ENCODE results near the gene ZNF772.
"Not testable (repeated sequence)": the region's sequence is repeated elsewhere in the genome, so short reads cannot be mapped to it uniquely, and the experiment has no call there.

Gene ZNF772

DNA sequence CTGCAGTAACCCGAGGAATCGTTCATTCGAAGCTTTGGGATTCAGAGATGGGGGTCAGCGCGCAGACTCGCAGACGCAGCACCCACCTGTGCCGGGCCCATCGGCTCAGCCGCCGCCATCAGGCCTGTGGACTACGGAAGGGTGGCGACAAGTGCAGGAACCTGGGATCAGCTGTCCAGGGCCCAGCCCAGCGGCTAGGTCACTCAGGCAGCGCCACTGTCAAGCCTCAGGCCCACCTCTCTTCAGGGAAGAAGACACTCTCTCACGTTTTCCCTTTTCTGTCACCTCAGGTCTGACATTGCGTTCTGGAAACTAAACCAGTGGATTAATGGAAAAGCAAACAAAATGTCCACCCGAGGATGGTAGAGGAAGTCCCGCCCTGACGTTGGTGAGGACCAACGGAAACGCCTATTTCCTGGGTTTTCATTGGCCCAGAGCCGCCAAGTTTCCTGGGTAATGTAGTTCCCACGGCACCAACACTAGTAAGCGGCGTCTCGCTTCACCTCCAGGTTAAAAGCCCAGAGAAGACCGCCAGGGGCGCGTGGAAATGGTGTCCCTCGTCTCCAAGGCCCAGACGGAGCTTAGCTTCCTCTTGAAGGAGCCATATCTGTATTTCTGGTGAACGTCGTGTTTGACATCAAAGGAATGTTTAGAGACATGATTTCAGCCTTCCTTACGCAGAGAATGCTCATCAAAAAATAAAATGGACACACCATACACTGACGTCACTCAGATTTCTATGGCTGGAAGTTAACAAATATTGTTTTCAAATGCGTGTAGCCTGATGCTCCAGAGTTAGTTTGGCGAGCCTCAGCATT is at the start of gene ZNF772:
Gene ZNF772, minus strand, starts transcription at position 376 of the 818 bp plus-strand sequence. Its CDS starts 257 bp downstream, at position 119.
- peaks cover 23% of the 10 kb centered on the region for H3K4me1 Mint-ChIP-seq
- ATAC-seq (replicated peaks; ENCODE audit: extremely low read depth, poor library complexity, severe bottlenecking) (peak; percentile 100), DNase-seq (ENCODE audit: low spot score in 2 of 2) (peak; percentile 55 to 88)
- no peaks in the 10 kb centered on the region for H3K27me3 Mint-ChIP-seq
- H3K27ac Mint-ChIP-seq (ENCODE audit: low read depth) = peak within 1 kb of the TSS; percentile 84
- H3K4me3 Mint-ChIP-seq = peak within 1 kb of the TSS; percentile 78
- H3K36me3 Mint-ChIP-seq (ENCODE audit: insufficient read depth) = peaks cover 11% of the 10 kb centered on the region
- H3K9me3 Mint-ChIP-seq = peaks cover 37% of the 10 kb centered on the region

DNA sequence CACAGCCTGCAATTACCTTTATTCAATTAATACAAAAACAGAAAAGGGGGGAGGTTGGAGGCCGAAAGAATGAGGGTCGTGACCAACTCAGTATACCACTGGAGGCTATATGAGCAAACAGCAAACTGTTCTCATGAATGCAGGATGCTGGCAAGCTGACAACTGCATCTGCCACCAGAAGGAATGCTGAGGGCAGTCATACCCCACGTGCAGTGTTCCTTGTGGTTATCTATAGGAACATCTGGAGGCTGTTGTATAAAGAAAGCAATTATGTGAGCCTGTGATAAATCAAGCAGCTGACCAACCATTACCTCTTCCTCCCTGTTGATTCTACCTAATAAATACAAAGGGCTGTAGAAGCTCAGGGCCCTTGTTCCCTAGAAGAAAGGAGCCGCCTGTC is 40.7 kb upstream of the ZNF772 start:
- ATAC-seq (replicated peaks; ENCODE audit: extremely low read depth, poor library complexity, severe bottlenecking); H3K4me1 Mint-ChIP-seq; H3K27me3 Mint-ChIP-seq; H3K27ac Mint-ChIP-seq (ENCODE audit: low read depth); H3K36me3 Mint-ChIP-seq (ENCODE audit: insufficient read depth); H3K4me3 Mint-ChIP-seq; DNase-seq (ENCODE audit: low spot score in 2 of 2): not testable (repeated sequence)
- peaks cover 33% of the 10 kb centered on the region for H3K9me3 Mint-ChIP-seq

DNA sequence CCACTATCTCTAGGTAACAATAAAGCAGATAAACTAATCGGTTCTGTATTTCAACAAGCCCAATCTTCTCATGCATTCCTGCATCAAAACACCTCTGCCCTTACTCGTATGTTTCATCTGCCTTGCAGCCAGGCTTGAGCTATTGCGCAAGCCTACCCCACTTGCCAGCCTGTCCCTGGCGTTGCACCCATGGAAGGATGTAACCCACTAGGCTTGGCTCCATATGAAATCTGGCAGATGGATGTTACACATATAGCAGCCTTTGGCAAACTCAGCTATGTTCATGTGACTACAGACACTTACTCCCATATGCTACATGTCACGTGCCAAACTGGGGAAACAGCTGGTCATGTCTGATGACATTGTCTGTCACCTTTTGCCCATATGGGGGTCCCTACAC is 37.9 kb upstream of the ZNF772 start:
- no peak for ATAC-seq (replicated peaks; ENCODE audit: extremely low read depth, poor library complexity, severe bottlenecking)
- Mint-ChIP-seq H3K4me1 (no peaks in the 10 kb centered on the region), H3K27ac (ENCODE audit: low read depth) (no peak overlapping the region), H3K36me3 (ENCODE audit: insufficient read depth) (peaks cover 7% of the 10 kb centered on the region), H3K4me3 (no peak overlapping the region), H3K27me3 (no peaks in the 10 kb centered on the region), H3K9me3 (peaks cover 36% of the 10 kb centered on the region)
- DNase-seq (ENCODE audit: low spot score in 2 of 2) = no peak

DNA sequence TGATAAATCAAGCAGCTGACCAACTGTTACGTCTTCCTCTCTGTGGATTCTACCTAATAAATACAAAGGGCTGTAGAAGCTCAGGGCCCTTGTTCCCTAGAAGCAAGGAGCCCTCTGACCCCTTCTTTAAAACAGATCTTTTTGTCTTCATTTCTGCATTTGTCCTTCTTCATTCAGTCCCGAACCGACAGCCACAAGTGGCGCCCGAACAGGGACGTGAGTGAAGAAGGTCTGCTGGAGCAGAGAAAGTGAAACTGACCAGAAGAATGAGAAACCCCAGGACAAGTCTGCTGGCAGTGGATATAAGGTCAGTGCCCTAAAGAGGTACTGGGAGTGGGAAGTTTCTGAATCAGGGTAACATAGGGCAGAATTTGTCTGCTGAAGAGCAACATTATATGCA is 35.5 kb upstream of the ZNF772 start:
- no peaks in the 10 kb centered on the region for H3K27me3 Mint-ChIP-seq

DNA sequence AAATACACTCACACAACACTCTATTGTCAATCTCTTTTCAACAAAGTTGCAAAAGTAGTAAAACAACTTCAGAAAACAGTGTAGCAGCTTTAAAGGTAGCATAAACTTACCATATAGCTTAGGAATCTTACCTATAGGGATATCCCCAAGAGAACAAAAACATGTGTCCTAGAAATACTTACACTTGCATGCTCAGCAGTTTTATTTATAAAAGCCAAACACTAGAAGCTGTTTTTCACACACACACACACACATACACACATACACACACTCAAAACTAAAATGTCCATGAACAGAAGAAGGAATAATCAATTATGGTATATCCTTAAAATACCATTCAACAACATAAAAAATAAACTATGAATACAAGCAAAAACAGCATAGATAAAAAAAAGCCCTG is 34.1 kb upstream of the ZNF772 start:
- H3K27me3 Mint-ChIP-seq = no peaks in the 10 kb centered on the region
- H3K27ac Mint-ChIP-seq (ENCODE audit: low read depth) = no peak overlapping the region
- peaks cover 36% of the 10 kb centered on the region for H3K9me3 Mint-ChIP-seq
- no peak for ATAC-seq (replicated peaks; ENCODE audit: extremely low read depth, poor library complexity, severe bottlenecking)
- no peak for DNase-seq (ENCODE audit: low spot score in 2 of 2)
- H3K4me3 Mint-ChIP-seq = no peak overlapping the region
- peaks cover 22% of the 10 kb centered on the region for H3K36me3 Mint-ChIP-seq (ENCODE audit: insufficient read depth)
- H3K4me1 Mint-ChIP-seq = no peaks in the 10 kb centered on the region

More for the DNA sequence above, 35.5 kb upstream of the ZNF772 start:
- ATAC-seq (replicated peaks; ENCODE audit: extremely low read depth, poor library complexity, severe bottlenecking) (no peak), DNase-seq (ENCODE audit: low spot score in 2 of 2) (no peak)
- Mint-ChIP-seq H3K4me3 (no peak overlapping the region), H3K36me3 (ENCODE audit: insufficient read depth) (peaks cover 11% of the 10 kb centered on the region), H3K4me1 (no peaks in the 10 kb centered on the region), H3K27ac (ENCODE audit: low read depth) (no peak overlapping the region), H3K9me3 (peaks cover 35% of the 10 kb centered on the region)

DNA sequence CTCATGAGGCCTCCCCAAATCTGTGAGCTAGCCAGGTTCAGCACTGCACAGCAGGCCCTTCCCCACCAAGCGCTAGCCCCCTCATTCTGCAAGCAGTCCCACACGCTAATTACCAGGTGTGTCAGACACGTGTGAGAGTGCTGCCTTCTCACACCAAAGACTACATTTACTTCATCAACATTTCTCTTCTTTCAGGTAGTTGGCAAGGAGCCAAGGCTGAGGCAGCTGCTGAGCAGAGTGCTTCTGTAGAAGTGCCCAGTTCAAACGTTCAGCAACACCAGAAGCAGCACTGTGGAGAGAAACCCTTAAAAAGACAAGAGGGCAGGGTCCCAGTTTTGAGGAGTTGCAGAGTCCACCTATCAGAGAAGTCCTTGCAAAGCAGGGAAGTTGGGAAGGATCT is 28.8 kb upstream of the ZNF772 start:
- H3K4me1 Mint-ChIP-seq = peaks cover 24% of the 10 kb centered on the region
- H3K9me3 Mint-ChIP-seq = peaks cover 30% of the 10 kb centered on the region

DNA sequence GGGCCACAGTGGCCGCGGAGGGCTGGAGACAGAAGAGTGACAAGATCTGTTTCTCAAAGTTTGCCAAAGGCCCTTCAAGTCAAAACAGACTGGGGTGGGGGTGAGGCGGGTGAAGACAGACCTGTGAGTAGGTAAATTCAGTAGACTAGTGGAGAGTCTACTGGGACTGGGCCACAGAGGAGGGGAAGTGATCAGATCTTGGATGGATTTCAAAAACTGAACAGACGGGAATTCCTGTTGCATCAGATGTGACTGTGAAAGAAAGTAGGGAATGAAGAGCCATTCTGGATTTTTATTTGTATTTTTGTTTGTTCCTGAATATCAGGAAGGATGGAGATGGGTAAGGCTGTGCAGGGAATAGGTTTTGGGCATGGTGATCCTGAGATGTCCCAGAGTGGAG is 23.0 kb upstream of the ZNF772 start:
- H3K27me3 Mint-ChIP-seq; DNase-seq (ENCODE audit: low spot score in 2 of 2); ATAC-seq (replicated peaks; ENCODE audit: extremely low read depth, poor library complexity, severe bottlenecking): not testable (repeated sequence)
- Mint-ChIP-seq H3K4me3 (peak overlapping the region; percentile 46), H3K36me3 (ENCODE audit: insufficient read depth) (peaks cover 24% of the 10 kb centered on the region), H3K9me3 (peaks cover 32% of the 10 kb centered on the region), H3K27ac (ENCODE audit: low read depth) (peak overlapping the region; percentile 85), H3K4me1 (peaks cover 40% of the 10 kb centered on the region)

More for the DNA sequence above, 28.8 kb upstream of the ZNF772 start:
- H3K4me3 Mint-ChIP-seq = no peak overlapping the region
- no peak for DNase-seq (ENCODE audit: low spot score in 2 of 2)
- H3K27me3 Mint-ChIP-seq = no peaks in the 10 kb centered on the region
- no peak for ATAC-seq (replicated peaks; ENCODE audit: extremely low read depth, poor library complexity, severe bottlenecking)
- H3K27ac Mint-ChIP-seq (ENCODE audit: low read depth) = no peak overlapping the region
- peaks cover 43% of the 10 kb centered on the region for H3K36me3 Mint-ChIP-seq (ENCODE audit: insufficient read depth)

DNA sequence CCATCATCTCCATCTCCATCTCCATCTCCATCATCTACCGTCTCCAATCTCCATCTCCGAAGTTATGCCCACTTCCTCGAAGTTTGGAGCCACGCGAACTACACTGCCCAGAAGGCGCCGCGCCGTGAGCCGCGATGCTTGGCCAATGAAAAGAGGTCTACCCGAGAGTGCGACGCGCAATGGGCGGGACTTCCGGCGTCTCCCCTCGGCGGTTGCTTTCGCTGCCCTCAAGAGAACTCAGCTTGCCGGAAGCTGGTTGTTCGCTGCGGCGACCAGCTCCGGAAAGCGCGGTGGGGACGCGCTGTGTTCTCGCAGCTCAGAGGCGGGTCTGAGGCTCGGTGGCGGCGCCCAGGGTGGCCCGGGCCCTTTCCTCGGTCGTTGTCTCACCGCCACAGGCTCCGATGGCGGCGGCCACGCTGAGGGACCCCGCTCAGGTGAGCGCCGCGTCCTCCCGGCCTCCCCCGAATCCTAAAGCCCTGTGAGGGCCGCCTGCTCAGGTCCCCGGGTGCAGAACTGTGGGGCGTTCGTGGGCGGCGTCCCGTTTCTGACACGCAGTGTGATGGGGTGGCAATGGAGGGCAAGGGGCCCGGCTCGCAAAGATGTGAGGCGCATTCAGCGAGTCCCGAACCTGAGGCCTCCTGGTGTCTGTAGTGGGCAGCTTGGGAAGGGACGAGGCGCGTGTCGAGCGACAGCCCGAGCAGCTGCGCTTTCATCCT is 22.5 kb upstream of the ZNF772 start, which contains the start of gene ZNF773:
Gene ZNF773, plus strand, starts transcription at position 259 of the 716 bp plus-strand sequence. Its CDS starts 143 bp downstream, at position 402.
- H3K4me3 Mint-ChIP-seq = peak within 1 kb of the TSS; percentile 46
- DNase-seq (ENCODE audit: low spot score in 2 of 2) = peak; percentile 86 to 94
- peaks cover 40% of the 10 kb centered on the region for H3K4me1 Mint-ChIP-seq
- peak within 1 kb of the TSS; percentile 85 for H3K27ac Mint-ChIP-seq (ENCODE audit: low read depth)
- H3K9me3 Mint-ChIP-seq = peaks cover 32% of the 10 kb centered on the region
- peaks cover 20% of the 10 kb centered on the region for H3K36me3 Mint-ChIP-seq (ENCODE audit: insufficient read depth)
- H3K27me3 Mint-ChIP-seq = not testable (repeated sequence)
- ATAC-seq (replicated peaks; ENCODE audit: extremely low read depth, poor library complexity, severe bottlenecking) = peak; percentile 98

DNA sequence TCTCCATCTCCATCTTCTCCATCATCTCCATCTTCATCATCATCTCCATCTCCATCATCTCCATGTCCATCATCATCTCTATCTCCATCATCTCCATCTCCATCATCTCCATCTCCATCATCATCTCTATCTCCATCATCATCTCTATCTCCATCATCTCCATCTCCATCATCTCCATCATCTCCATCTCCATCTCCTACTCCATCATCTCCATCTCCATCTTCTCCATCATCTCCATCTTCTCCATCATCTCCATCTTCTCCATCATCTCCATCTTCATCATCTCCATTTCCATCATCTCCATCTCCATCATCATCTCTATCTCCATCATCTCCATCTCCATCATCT is 21.9 kb upstream of the ZNF772 start:
- peaks cover 31% of the 10 kb centered on the region for H3K9me3 Mint-ChIP-seq
- DNase-seq (ENCODE audit: low spot score in 2 of 2); H3K27me3 Mint-ChIP-seq; ATAC-seq (replicated peaks; ENCODE audit: extremely low read depth, poor library complexity, severe bottlenecking): not testable (repeated sequence)
- peaks cover 39% of the 10 kb centered on the region for H3K4me1 Mint-ChIP-seq
- peaks cover 19% of the 10 kb centered on the region for H3K36me3 Mint-ChIP-seq (ENCODE audit: insufficient read depth)
- H3K27ac Mint-ChIP-seq (ENCODE audit: low read depth) = peak overlapping the region; percentile 85
- peak overlapping the region; percentile 46 for H3K4me3 Mint-ChIP-seq

DNA sequence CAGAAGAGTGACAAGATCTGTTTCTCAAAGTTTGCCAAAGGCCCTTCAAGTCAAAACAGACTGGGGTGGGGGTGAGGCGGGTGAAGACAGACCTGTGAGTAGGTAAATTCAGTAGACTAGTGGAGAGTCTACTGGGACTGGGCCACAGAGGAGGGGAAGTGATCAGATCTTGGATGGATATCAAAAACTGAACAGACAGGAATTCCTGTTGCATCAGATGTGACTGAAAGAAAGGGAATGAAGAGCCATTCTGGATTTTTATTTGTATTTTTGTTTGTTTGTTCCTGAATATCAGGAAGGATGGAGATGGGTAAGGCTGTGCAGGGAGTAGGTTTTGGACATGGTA is 10.9 kb upstream of the ZNF772 start:
- H3K36me3 Mint-ChIP-seq (ENCODE audit: insufficient read depth) = peaks cover 20% of the 10 kb centered on the region
- peaks cover 22% of the 10 kb centered on the region for H3K4me1 Mint-ChIP-seq
- peak overlapping the region; percentile 14 for H3K27ac Mint-ChIP-seq (ENCODE audit: low read depth)
- peaks cover 37% of the 10 kb centered on the region for H3K9me3 Mint-ChIP-seq
- ATAC-seq (replicated peaks; ENCODE audit: extremely low read depth, poor library complexity, severe bottlenecking); DNase-seq (ENCODE audit: low spot score in 2 of 2): not testable (repeated sequence)
- H3K27me3 Mint-ChIP-seq = peaks cover 13% of the 10 kb centered on the region
- H3K4me3 Mint-ChIP-seq = peak overlapping the region; percentile 54

DNA sequence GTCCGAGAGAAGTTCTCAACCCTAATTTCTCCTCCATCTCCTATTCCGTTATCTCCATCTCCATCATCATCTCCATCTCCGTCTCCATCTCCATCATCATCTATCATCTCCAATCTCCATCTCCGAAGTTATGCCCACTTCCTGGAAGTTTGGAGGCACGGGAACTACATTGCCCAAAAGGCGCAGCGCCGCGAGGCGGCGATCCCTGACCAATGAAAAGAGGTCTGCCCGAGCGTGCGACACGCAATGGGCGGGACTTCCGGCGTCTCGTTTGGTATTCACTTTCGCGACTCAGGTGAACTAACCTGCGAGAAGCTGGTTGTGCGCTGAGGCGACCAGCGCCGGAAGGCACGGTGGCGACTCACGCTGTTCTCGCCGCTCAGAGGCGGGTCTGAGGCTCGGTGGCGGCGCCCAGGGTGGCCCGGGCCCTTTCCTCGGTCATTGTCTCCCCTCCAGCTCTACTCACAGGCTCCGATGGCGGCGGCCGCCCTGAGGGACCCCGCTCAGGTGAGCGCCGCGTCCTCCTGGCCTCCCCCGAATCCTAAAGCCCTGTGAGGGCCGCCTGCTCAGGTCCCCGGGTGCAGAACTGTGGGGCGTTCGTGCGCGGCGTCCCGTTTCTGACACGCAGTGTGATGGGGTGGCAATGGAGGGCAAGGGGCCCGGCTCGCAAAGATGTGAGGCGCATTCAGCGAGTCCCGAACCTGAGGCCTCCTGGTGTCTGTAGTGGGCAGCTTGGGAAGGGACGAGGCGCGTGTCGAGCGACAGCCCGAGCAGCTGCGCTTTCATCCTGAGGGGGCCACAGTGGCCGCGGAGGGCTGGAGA is 10.3 kb upstream of the ZNF772 start, which contains the start of gene ZNF419:
Gene ZNF419, plus strand, starts transcription at position 274 of the 822 bp plus-strand sequence. Its CDS starts 201 bp downstream, at position 475.
- H3K4me1 Mint-ChIP-seq = peaks cover 22% of the 10 kb centered on the region
- peaks cover 34% of the 10 kb centered on the region for H3K9me3 Mint-ChIP-seq
- ATAC-seq (replicated peaks; ENCODE audit: extremely low read depth, poor library complexity, severe bottlenecking) (peak; percentile 96), DNase-seq (ENCODE audit: low spot score in 2 of 2) (peak; percentile 84 to 85)
- H3K4me3 Mint-ChIP-seq = peak within 1 kb of the TSS; percentile 54
- H3K36me3 Mint-ChIP-seq (ENCODE audit: insufficient read depth) = peaks cover 14% of the 10 kb centered on the region
- peaks cover 13% of the 10 kb centered on the region for H3K27me3 Mint-ChIP-seq
- H3K27ac Mint-ChIP-seq (ENCODE audit: low read depth) = peak within 1 kb of the TSS; percentile 71

DNA sequence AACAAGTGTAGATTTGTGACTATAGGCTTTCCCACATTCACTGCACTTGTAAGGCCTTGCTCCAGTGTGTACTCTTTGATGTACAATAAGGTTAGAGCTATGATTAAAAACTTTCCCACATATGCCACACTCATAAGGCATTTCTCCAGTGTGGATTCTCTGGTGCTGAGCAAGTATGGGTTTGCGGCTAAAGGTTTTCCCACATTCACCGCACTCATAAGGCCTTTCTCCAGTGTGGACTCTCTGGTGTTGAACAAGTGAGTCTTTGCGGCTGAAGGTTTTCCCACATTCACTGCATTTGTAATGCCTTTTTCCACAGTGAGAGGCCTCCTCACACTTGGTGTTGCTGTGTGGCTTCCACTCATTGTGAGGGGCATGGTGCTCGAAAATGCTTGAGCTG is 3.7 kb downstream of the ZNF772 start:
- Mint-ChIP-seq H3K27me3 (no peaks in the 10 kb centered on the region), H3K27ac (ENCODE audit: low read depth) (no peak overlapping the region), H3K4me1 (peaks cover 23% of the 10 kb centered on the region), H3K36me3 (ENCODE audit: insufficient read depth) (peaks cover 11% of the 10 kb centered on the region), H3K4me3 (no peak overlapping the region), H3K9me3 (peaks cover 34% of the 10 kb centered on the region)
- DNase-seq (ENCODE audit: low spot score in 2 of 2) (no peak), ATAC-seq (replicated peaks; ENCODE audit: extremely low read depth, poor library complexity, severe bottlenecking) (no peak)
